ENCODE measurements around the gene SCN9A. TPM values are rescaled to one million over a fixed set of nuclear protein-coding genes. Genes with fewer than 3 reads are reported as not detected.

SCN9A gene
- total RNA-seq, 1 experiment from 2014 or later = 0.07 TPM

DNA sequence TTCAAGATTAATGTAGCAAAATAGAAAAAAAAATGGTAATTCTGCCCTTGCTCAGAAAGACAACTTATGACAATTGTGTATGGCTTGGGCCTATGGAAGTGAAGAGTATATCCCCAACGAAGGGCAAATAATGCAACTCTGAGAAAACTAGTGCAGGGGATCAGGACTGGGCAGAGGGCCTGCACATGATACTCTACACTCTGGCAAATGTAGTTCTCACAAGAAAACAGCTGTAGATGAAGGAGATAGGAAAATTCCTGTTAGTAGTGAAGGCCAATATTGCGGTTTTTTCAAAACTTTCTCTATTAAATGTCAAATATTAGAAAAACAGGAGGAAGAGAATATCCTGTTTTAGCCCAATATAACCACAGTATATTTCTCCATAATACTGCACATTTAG is 77.8 kb downstream of the SCN9A start:
- Histone ChIP-seq H3K4me2 (ENCODE audit: low read length) (no peak overlapping the region), H3K27me3 (ENCODE audit: insufficient read depth, low read length) (0 out of 2 replicates have a peak, but pooled peaks cover 6% of the 10 kb centered on the region), H3K9me2 (ENCODE audit: insufficient read depth) (no peaks in the 10 kb centered on the region), H3K9ac (ENCODE audit: low read length) (no peak overlapping the region), H3K4me3 (replicated peaks in 1 of 2; ENCODE audit: low read depth in 1 of 2, low read length in 2 of 2) (no peak overlapping the region), H4K20me1 (ENCODE audit: insufficient read depth) (no peaks in the 10 kb centered on the region), H3K79me2 (ENCODE audit: insufficient read depth, low read length) (no peaks in the 10 kb centered on the region), H3K27ac (ENCODE audit: low read depth, low read length) (no peak overlapping the region), H3K4me1 (ENCODE audit: control insufficient read depth in 1 of 2, insufficient read depth in 2 of 2, low read length in 2 of 2) (no peaks in the 10 kb centered on the region), H3K36me3 (ENCODE audit: control insufficient read depth in 1 of 2, insufficient read depth in 2 of 2, low read length in 2 of 2) (no peaks in the 10 kb centered on the region), H2AFZ (ENCODE audit: low read depth, low read length, poor library complexity, severe bottlenecking) (no peak overlapping the region), H3K9me3 (ENCODE audit: control insufficient read depth in 1 of 2, insufficient read depth in 1 of 2, low read depth in 1 of 2, low read length in 2 of 2) (no peaks in the 10 kb centered on the region)
- no peak for TF ChIP-seq JUND (IDR thresholded peaks at IDR 0.05)
- TF ChIP-seq, protein P1, sequence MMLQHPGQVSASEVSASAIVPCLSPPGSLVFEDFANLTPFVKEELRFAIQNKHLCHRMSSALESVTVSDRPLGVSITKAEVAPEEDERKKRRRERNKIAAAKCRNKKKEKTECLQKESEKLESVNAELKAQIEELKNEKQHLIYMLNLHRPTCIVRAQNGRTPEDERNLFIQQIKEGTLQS (IDR thresholded peaks at IDR 0.05) = no peak
- ChIA-PET POLR2A (no interaction called here), CTCF (no interaction called here), RAD21 (ENCODE audit: low non-redundant PET in 1 of 2, low total read pairs in 2 of 2, uncharacterized antibody in 2 of 2, unreplicated experiment in 2 of 2) (no interaction called here)
- BruUV-seq (replicated peaks) = no TSS peak
- DNase-seq (ENCODE audit: low read depth, low spot score) (no peak), ATAC-seq (no peak)
- intact Hi-C loops (cut with micrococcal nuclease) = no loop called here

DNA sequence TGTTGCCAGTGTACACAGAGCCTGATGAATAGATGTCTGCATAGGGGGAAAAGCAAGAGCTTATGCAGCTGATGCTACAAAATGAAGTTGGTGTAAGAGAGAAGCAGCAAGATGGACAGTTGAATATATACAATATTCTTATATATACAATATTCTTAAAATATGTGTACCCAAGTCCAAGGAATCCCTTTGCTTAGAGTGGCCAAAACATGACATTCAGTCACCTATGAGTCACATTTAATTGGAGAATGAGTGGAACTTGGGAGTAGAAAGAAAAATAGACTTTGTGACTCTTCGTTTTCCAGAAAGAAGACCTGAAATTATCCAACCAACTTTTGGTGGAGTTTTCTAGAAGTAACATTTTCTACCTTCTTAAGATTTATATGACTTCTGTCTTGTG is 81.8 kb downstream of the SCN9A start:
- H3K4me3 ChIP-seq (replicated peaks in 1 of 2; ENCODE audit: low read depth in 1 of 2, low read length in 2 of 2) = no peak overlapping the region
- H3K27me3 ChIP-seq (ENCODE audit: insufficient read depth, low read length) = no peaks in the 10 kb centered on the region
- H3K4me2 ChIP-seq (ENCODE audit: low read length) = no peak overlapping the region
- intact Hi-C loops (cut with micrococcal nuclease) = no loop called here
- no peaks in the 10 kb centered on the region for H3K9me2 ChIP-seq (ENCODE audit: insufficient read depth)
- no peaks in the 10 kb centered on the region for H3K79me2 ChIP-seq (ENCODE audit: insufficient read depth, low read length)
- H3K36me3 ChIP-seq (ENCODE audit: control insufficient read depth in 1 of 2, insufficient read depth in 2 of 2, low read length in 2 of 2) = no peaks in the 10 kb centered on the region
- ChIA-PET POLR2A (no interaction called here), RAD21 (ENCODE audit: low non-redundant PET in 1 of 2, low total read pairs in 2 of 2, uncharacterized antibody in 2 of 2, unreplicated experiment in 2 of 2) (no interaction called here), CTCF (no interaction called here)
- no peak overlapping the region for H2AFZ ChIP-seq (ENCODE audit: low read depth, low read length, poor library complexity, severe bottlenecking)
- H3K9me3 ChIP-seq (ENCODE audit: control insufficient read depth in 1 of 2, insufficient read depth in 1 of 2, low read depth in 1 of 2, low read length in 2 of 2) = no peaks in the 10 kb centered on the region
- no peak overlapping the region for H3K27ac ChIP-seq (ENCODE audit: low read depth, low read length)
- DNase-seq (ENCODE audit: low read depth, low spot score) = no peak
- TF ChIP-seq JUND (IDR thresholded peaks at IDR 0.05) = no peak
- no peaks in the 10 kb centered on the region for H4K20me1 ChIP-seq (ENCODE audit: insufficient read depth)
- ATAC-seq = no peak
- no TSS peak for BruUV-seq (replicated peaks)
- no peaks in the 10 kb centered on the region for H3K4me1 ChIP-seq (ENCODE audit: control insufficient read depth in 1 of 2, insufficient read depth in 2 of 2, low read length in 2 of 2)
- H3K9ac ChIP-seq (ENCODE audit: low read length) = no peak overlapping the region

DNA sequence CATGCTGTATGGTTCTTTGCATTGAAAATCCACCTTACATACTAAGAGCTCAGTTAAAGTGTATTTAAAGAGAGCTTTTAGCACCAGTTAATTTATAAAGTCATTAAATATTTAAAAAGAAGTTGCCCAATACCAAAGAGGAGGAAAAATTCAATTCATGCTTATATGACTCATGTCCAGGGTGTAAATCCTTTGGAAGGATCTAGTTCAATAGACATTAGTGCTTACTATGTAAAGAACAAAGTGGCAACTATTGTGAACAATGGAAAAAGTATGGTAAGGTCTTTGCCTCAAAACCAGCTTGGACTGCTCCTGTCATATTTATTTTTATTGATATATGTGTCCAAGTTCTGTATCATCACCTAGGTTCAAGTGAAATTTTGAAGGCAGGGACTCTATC is 90.5 kb downstream of the SCN9A start:
- no peak overlapping the region for H3K4me2 ChIP-seq (ENCODE audit: low read length)
- H3K9ac ChIP-seq (ENCODE audit: low read length) = no peak overlapping the region
- H3K9me3 ChIP-seq (ENCODE audit: control insufficient read depth in 1 of 2, insufficient read depth in 1 of 2, low read depth in 1 of 2, low read length in 2 of 2) = no peaks in the 10 kb centered on the region
- RAD21 ChIA-PET (ENCODE audit: low non-redundant PET in 1 of 2, low total read pairs in 2 of 2, uncharacterized antibody in 2 of 2, unreplicated experiment in 2 of 2) = no interaction called here
- TF ChIP-seq, protein P2, sequence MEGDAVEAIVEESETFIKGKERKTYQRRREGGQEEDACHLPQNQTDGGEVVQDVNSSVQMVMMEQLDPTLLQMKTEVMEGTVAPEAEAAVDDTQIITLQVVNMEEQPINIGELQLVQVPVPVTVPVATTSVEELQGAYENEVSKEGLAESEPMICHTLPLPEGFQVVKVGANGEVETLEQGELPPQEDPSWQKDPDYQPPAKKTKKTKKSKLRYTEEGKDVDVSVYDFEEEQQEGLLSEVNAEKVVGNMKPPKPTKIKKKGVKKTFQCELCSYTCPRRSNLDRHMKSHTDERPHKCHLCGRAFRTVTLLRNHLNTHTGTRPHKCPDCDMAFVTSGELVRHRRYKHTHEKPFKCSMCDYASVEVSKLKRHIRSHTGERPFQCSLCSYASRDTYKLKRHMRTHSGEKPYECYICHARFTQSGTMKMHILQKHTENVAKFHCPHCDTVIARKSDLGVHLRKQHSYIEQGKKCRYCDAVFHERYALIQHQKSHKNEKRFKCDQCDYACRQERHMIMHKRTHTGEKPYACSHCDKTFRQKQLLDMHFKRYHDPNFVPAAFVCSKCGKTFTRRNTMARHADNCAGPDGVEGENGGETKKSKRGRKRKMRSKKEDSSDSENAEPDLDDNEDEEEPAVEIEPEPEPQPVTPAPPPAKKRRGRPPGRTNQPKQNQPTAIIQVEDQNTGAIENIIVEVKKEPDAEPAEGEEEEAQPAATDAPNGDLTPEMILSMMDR (IDR thresholded peaks at IDR 0.05 in 2 of 3, conservative IDR thresholded peaks at IDR 0.05 in 1 of 3; ENCODE audit: borderline replicate concordance in 1 of 3, insufficient read depth in 1 of 3, low read depth in 2 of 3, low read length in 2 of 3) = no peak
- POLR2A ChIA-PET = no interaction called here
- H3K27me3 ChIP-seq (ENCODE audit: insufficient read depth, low read length) = peaks cover 3% of the 10 kb centered on the region; the same call in 1 of the 2 replicates
- H3K36me3 ChIP-seq (ENCODE audit: control insufficient read depth in 1 of 2, insufficient read depth in 2 of 2, low read length in 2 of 2) = no peaks in the 10 kb centered on the region
- H3K4me1 ChIP-seq (ENCODE audit: control insufficient read depth in 1 of 2, insufficient read depth in 2 of 2, low read length in 2 of 2) = no peaks in the 10 kb centered on the region
- no peak overlapping the region for H3K27ac ChIP-seq (ENCODE audit: low read depth, low read length)
- no peak for ATAC-seq
- BruUV-seq (replicated peaks) = no TSS peak
- H3K79me2 ChIP-seq (ENCODE audit: insufficient read depth, low read length) = no peaks in the 10 kb centered on the region
- DNase-seq (ENCODE audit: low read depth, low spot score) = no peak
- no peak overlapping the region for H2AFZ ChIP-seq (ENCODE audit: low read depth, low read length, poor library complexity, severe bottlenecking)
- H4K20me1 ChIP-seq (ENCODE audit: insufficient read depth) = no peaks in the 10 kb centered on the region; the same call in 1 of the 2 replicates
- CTCF ChIA-PET = no interaction called here
- H3K4me3 ChIP-seq (replicated peaks in 1 of 2; ENCODE audit: low read depth in 1 of 2, low read length in 2 of 2) = no peak overlapping the region
- H3K9me2 ChIP-seq (ENCODE audit: insufficient read depth) = no peaks in the 10 kb centered on the region
- intact Hi-C loops (cut with micrococcal nuclease) = no loop called here
